ENCODE results near the gene TIMM44.

Gene TIMM44

DNA sequence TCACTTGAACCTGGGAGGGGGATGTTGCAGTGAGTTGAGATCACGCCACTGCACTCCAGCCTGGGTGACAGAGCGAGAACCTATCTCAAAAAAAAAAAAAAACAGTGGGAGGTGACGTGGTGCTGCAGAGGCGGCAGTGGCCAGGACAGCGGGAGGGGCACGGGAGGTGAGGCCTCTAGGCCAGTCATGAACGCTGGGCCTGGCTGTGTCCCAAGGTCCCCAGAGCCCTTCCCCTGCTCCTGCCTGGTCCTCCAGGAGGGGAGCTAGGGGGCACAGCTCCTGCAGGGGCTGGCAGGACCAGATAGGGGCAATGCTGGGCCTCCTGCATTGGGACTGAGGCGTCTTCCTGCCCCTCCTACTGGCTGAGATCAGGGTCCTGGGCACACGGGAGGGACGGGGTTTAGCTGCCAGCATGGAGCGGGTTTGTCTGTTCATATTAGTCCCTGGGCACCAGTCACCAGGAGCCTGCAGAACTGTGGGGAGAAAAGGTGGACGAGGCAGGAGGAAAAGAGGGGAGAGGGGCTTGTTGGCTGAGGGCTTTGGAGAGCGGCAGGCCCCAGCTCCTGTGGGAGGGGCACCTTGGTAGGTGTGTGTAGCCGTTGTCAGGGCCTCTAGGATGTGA is 35.3 kb downstream of the TIMM44 start:
- Histone ChIP-seq H3K9me3 (no peaks in the 10 kb centered on the region), H3K4me3 (ENCODE audit: low read depth, low read length) (no peak overlapping the region), H3K4me1 (no peaks in the 10 kb centered on the region), H3K36me3 (peaks cover 33% of the 10 kb centered on the region), H3K27me3 (no peaks in the 10 kb centered on the region)
- no peak for DNase-seq
- TF ChIP-seq, protein P1, sequence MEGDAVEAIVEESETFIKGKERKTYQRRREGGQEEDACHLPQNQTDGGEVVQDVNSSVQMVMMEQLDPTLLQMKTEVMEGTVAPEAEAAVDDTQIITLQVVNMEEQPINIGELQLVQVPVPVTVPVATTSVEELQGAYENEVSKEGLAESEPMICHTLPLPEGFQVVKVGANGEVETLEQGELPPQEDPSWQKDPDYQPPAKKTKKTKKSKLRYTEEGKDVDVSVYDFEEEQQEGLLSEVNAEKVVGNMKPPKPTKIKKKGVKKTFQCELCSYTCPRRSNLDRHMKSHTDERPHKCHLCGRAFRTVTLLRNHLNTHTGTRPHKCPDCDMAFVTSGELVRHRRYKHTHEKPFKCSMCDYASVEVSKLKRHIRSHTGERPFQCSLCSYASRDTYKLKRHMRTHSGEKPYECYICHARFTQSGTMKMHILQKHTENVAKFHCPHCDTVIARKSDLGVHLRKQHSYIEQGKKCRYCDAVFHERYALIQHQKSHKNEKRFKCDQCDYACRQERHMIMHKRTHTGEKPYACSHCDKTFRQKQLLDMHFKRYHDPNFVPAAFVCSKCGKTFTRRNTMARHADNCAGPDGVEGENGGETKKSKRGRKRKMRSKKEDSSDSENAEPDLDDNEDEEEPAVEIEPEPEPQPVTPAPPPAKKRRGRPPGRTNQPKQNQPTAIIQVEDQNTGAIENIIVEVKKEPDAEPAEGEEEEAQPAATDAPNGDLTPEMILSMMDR (IDR thresholded peaks at IDR 0.05; ENCODE audit: low read depth, low read length), result no peak

DNA sequence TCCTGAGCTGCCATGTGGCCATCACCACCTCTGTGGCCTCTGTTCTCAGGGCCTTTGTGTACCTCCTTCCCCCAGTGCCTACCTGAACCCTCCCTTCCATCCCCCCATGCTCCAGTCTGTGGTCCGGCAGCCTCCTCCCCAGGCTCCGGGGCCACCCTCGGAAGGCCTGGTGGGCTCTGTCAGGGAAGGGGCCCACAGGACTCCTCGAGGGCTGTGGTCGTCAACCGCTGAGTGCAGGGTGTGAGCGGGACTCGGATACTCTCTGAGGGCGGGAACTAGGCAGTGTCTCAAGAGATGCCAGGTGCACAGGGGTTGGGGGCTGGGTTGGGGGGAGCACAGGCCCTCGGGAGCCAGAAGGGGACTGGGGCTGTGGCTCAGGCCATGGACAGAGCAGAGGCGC is 35.9 kb downstream of the TIMM44 start:
- no peaks in the 10 kb centered on the region for H3K9me3 ChIP-seq
- H3K36me3 ChIP-seq, result peaks cover 30% of the 10 kb centered on the region
- H3K4me3 ChIP-seq (ENCODE audit: low read depth, low read length), result no peak overlapping the region
- no peak for DNase-seq
- no peaks in the 10 kb centered on the region for H3K4me1 ChIP-seq
- no peaks in the 10 kb centered on the region for H3K27me3 ChIP-seq
- TF ChIP-seq, protein P1 (IDR thresholded peaks at IDR 0.05; ENCODE audit: low read depth, low read length), result no peak

DNA sequence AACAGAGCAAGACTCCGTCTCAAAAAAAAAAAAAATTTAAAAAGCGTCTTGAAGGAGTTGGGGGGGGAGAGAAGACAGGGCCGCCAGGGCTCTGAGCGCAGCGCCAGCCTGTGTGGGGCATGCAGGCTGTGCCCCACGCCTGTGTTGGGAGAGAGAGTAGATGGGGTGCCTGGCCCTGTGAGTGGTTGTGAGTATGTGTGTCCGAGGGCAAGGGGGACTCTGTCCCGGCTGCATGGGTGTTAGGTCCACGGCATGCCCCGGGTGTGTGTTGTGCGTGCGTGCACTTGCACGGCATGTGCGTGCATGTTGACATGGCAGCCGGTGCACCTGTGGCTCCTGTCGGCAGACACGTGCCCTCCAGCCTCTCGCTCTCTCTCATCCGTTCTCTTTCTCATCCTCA is 36.3 kb downstream of the TIMM44 start:
- TF ChIP-seq, protein P1 (IDR thresholded peaks at IDR 0.05; ENCODE audit: low read depth, low read length), result no peak
- no peak for DNase-seq
- no peaks in the 10 kb centered on the region for H3K4me1 ChIP-seq
- peaks cover 28% of the 10 kb centered on the region for H3K36me3 ChIP-seq
- no peak overlapping the region for H3K4me3 ChIP-seq (ENCODE audit: low read depth, low read length)
- no peaks in the 10 kb centered on the region for H3K27me3 ChIP-seq
- H3K9me3 ChIP-seq, result no peaks in the 10 kb centered on the region

DNA sequence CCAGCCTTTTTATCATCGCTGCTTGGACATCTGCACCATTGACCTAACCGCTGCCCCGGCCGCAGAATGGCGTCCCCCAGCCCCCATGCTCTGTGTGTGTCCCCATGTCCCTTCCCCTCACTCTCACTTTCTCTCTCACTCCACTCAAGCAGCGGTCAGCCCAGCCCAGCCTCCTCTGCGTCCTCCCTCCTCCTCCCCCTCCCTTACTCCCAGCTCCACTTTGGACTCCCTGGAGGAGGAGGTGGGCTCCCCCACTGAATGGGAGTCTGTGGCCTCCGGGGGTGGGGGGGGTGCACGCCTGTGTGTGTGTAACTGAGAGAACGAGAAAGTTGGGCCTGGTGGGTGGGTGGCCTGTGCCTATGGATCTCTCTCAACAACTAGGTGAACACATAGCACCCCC is 37.6 kb downstream of the TIMM44 start:
- peaks cover 17% of the 10 kb centered on the region for H3K36me3 ChIP-seq
- no peaks in the 10 kb centered on the region for H3K27me3 ChIP-seq
- no peaks in the 10 kb centered on the region for H3K4me1 ChIP-seq
- H3K9me3 ChIP-seq, result no peaks in the 10 kb centered on the region
- DNase-seq, result no peak
- TF ChIP-seq, protein P1 (IDR thresholded peaks at IDR 0.05; ENCODE audit: low read depth, low read length), result no peak
- H3K4me3 ChIP-seq (ENCODE audit: low read depth, low read length), result no peak overlapping the region

DNA sequence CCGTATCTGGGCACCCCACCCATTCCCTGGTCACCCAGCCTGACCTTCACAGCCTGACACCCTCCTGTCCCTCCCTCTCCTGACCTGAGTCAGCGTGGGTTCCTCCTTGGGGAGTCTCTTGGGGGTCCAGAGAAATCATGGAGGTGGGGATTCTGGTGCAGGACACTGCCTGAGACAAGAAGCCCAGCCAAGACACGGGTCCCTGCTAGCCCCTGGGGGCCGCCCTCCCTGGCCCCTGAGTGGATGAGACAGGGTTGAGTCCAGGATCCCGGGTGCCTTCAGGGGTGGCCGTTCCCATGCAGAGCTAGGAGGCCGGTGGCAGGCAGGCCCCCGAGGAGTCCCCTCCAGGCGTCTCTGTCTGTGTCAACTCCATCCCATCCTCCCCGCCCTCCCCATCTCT is 38.2 kb downstream of the TIMM44 start:
- TF ChIP-seq, protein P1 (IDR thresholded peaks at IDR 0.05; ENCODE audit: low read depth, low read length), result no peak
- Histone ChIP-seq H3K4me1 (no peaks in the 10 kb centered on the region), H3K27me3 (no peaks in the 10 kb centered on the region), H3K9me3 (no peaks in the 10 kb centered on the region), H3K4me3 (ENCODE audit: low read depth, low read length) (peak overlapping the region; percentile 75; the same call in 1 of the 2 replicates), H3K36me3 (peaks cover 11% of the 10 kb centered on the region)
- no peak for DNase-seq

DNA sequence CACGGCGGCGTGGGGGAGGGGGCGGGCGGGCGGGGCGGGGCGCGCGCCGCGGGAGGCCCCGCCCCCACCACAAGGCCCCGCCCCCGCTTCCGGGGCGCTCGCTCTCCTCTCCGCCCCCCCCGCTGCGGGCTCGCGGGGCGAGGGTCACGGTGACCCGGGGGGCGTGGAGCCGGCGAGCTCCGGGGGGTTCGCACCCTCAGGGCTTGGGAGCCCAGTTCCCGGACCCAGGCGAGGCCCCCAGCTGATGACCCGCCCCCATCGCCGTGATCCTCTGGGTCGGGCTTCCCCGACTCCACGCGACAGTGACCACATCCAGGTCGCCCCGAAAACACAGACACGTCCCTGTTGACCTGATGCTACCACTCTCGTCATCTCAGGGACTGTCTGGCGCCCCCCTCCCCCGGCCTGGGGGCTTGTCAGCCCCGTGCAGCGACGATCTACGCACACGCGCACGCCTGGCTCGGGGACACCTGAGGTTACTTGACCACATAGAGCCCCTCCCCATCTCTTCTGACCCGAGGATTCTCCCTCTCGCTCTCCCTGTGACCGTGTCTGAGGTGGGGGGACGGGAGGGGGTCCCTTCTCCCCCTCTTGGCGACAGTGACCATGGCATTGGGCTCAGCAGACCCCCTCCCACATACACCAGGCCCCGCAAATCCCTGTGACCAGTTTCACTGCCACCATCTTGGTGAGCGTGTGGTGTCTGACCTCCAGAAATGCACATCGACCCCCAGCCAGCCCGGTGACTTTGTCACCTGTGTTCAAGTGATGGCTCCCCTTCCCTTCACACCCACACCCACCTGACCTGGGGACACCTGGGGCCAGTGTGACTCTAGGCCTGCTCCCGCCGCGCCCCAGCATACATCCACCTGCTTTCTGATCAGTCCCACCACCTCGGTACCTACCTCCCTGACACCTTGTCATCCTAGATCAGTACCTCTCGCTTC is 39.1 kb downstream of the TIMM44 start:
- H3K9me3 ChIP-seq, result no peaks in the 10 kb centered on the region
- DNase-seq, result peak; percentile 43
- H3K36me3 ChIP-seq, result peaks cover 6% of the 10 kb centered on the region
- no peaks in the 10 kb centered on the region for H3K27me3 ChIP-seq
- TF ChIP-seq, protein P1 (IDR thresholded peaks at IDR 0.05; ENCODE audit: low read depth, low read length), result no peak
- H3K4me1 ChIP-seq, result no peaks in the 10 kb centered on the region
- peak overlapping the region; percentile 75 for H3K4me3 ChIP-seq (ENCODE audit: low read depth, low read length)
